ENCODE measurements around the gene SLC22A12.

GRCh38 chr11:64616817-64617216 lies 25.8 kb downstream of the SLC22A12 start:
- no peak for TF ChIP-seq REST (IDR thresholded peaks at IDR 0.05; ENCODE audit: borderline replicate concordance)
- TF ChIP-seq TAF1 (IDR thresholded peaks at IDR 0.05; ENCODE audit: low read depth), result no peak
- no peak for TF ChIP-seq MXI1 (conservative IDR thresholded peaks at IDR 0.05; ENCODE audit: poor library complexity, severe bottlenecking)
- no peak for TF ChIP-seq EP300 (conservative IDR thresholded peaks at IDR 0.05; ENCODE audit: poor library complexity, severe bottlenecking)
- no peak for TF ChIP-seq CTCF (IDR thresholded peaks at IDR 0.05; ENCODE audit: poor library complexity, severe bottlenecking)
- no peak for TF ChIP-seq EZH2 (IDR thresholded peaks at IDR 0.05; ENCODE audit: borderline replicate concordance, insufficient read depth, low read length, poor library complexity, severe bottlenecking)
- no peak for TF ChIP-seq RAD21 (conservative IDR thresholded peaks at IDR 0.05)
- no peak for TF ChIP-seq POLR2AphosphoS5 (IDR thresholded peaks at IDR 0.05)
